Mucosa of rectum (tissue), 2 donors: ENCODE measurements around the gene DUSP8.

Experiments
- H3K27ac ChIP-seq, 2 donors: one replicate each; pipeline ENCODE4 v1.7.0; 2013; ENCODE audit warnings: inconsistent platforms in 2 of 2, low read depth in 2 of 2, low read length in 2 of 2
- H3K27me3 ChIP-seq, 2 donors: one replicate each; pipeline ENCODE4 v1.7.0; 2013; ENCODE audit warnings: low read length in 2 of 2; ENCODE audit not compliant: control insufficient read depth in 2 of 2, insufficient read depth in 2 of 2
- H3K36me3 ChIP-seq, 2 donors: one replicate each; pipeline ENCODE4 v1.7.0; 2013; ENCODE audit warnings: low read length in 2 of 2; ENCODE audit not compliant: control insufficient read depth in 2 of 2, insufficient read depth in 2 of 2
- H3K4me1 ChIP-seq, 2 donors: one replicate each; pipeline ENCODE4 v1.7.0; 2013; ENCODE audit warnings: low read length in 2 of 2, mild to moderate bottlenecking in 1 of 2; ENCODE audit not compliant: control insufficient read depth in 2 of 2, insufficient read depth in 2 of 2
- H3K4me3 ChIP-seq, 2 donors: one replicate each; pipeline ENCODE4 v1.7.0; 2013; ENCODE audit warnings: low read length in 2 of 2
- H3K9ac ChIP-seq, 2 donors: one replicate each; pipeline ENCODE4 v1.7.0; 2013; ENCODE audit warnings: low read length in 2 of 2, low read depth in 1 of 2, mild to moderate bottlenecking in 1 of 2
- H3K9me3 ChIP-seq, 2 donors: one replicate each; pipeline ENCODE4 v1.7.0; 2013; ENCODE audit warnings: low read length in 2 of 2; ENCODE audit not compliant: control insufficient read depth in 2 of 2
- donor health status: healthy.
- donor health status: Normal muscosa, but diverticular disease.

The DUSP8 gene

GRCh38 chr11:1554981-1555712 is 16.9 kb downstream of the DUSP8 start:
- H3K9me3 ChIP-seq, result no peaks in the 10 kb centered on the region
- H3K27me3 ChIP-seq, result peaks cover 0 to 2% of the 10 kb centered on the region in 2 donors
- peaks cover 2 to 4% of the 10 kb centered on the region in 2 donors for H3K36me3 ChIP-seq
- H3K4me1 ChIP-seq, result peaks cover 33 to 41% of the 10 kb centered on the region in 2 donors
- peak overlapping the region in 1 of 2 donors; percentile 33 for H3K9ac ChIP-seq
- no peak overlapping the region for H3K27ac ChIP-seq
- no peak overlapping the region for H3K4me3 ChIP-seq

GRCh38 chr11:1553808-1554594 is 18.1 kb downstream of the DUSP8 start:
- H3K4me1 ChIP-seq, result peaks cover 23 to 30% of the 10 kb centered on the region in 2 donors
- peak overlapping the region in 1 of 2 donors; percentile 16 for H3K4me3 ChIP-seq
- peaks cover 0 to 4% of the 10 kb centered on the region in 2 donors for H3K36me3 ChIP-seq
- peak overlapping the region; percentile 14 to 48 for H3K9ac ChIP-seq
- no peaks in the 10 kb centered on the region for H3K9me3 ChIP-seq
- H3K27ac ChIP-seq, result no peak overlapping the region
- peaks cover 0 to 2% of the 10 kb centered on the region in 2 donors for H3K27me3 ChIP-seq

- no peaks in the 10 kb centered on the region for H3K9me3 ChIP-seq
- H3K4me1 ChIP-seq, result peaks cover 31 to 39% of the 10 kb centered on the region in 2 donors
- H3K4me3 ChIP-seq, result no peak overlapping the region
- H3K27me3 ChIP-seq, result peaks cover 0 to 5% of the 10 kb centered on the region in 2 donors
- H3K9ac ChIP-seq, result no peak overlapping the region
- H3K27ac ChIP-seq, result no peak overlapping the region
- no peaks in the 10 kb centered on the region for H3K36me3 ChIP-seq
Observed at GRCh38 chr11:1549338-1550330, 22.4 kb downstream of the DUSP8 start.

- Histone ChIP-seq H3K27ac (peak overlapping the region; percentile 71 to 78), H3K9me3 (no peaks in the 10 kb centered on the region), H3K4me3 (peak overlapping the region; percentile 20 to 46), H3K27me3 (peaks cover 0 to 5% of the 10 kb centered on the region in 2 donors), H3K9ac (peak overlapping the region in 1 of 2 donors; percentile 83), H3K4me1 (peaks cover 25 to 31% of the 10 kb centered on the region in 2 donors), H3K36me3 (no peaks in the 10 kb centered on the region)
Observed at GRCh38 chr11:1548221-1549070, 23.6 kb downstream of the DUSP8 start.

GRCh38 chr11:1547467-1548098 is 24.5 kb downstream of the DUSP8 start:
- H3K9ac ChIP-seq, result peak overlapping the region; percentile 41 to 83
- no peaks in the 10 kb centered on the region for H3K9me3 ChIP-seq
- H3K4me3 ChIP-seq, result peak overlapping the region in 1 of 2 donors; percentile 63
- peak overlapping the region; percentile 71 to 78 for H3K27ac ChIP-seq
- H3K4me1 ChIP-seq, result peaks cover 25 to 31% of the 10 kb centered on the region in 2 donors
- peaks cover 0 to 5% of the 10 kb centered on the region in 2 donors for H3K27me3 ChIP-seq
- H3K36me3 ChIP-seq, result no peaks in the 10 kb centered on the region

- H3K36me3 ChIP-seq, result no peaks in the 10 kb centered on the region
- H3K4me3 ChIP-seq, result peak overlapping the region; percentile 31 to 63
- peak overlapping the region; percentile 71 to 78 for H3K27ac ChIP-seq
- H3K4me1 ChIP-seq, result peaks cover 25 to 37% of the 10 kb centered on the region in 2 donors
- H3K27me3 ChIP-seq, result peaks cover 0 to 4% of the 10 kb centered on the region in 2 donors
- peak overlapping the region; percentile 24 to 83 for H3K9ac ChIP-seq
- no peaks in the 10 kb centered on the region for H3K9me3 ChIP-seq
Observed at GRCh38 chr11:1546536-1547466, 25.3 kb downstream of the DUSP8 start.

GRCh38 chr11:1546077-1546535 is 26.0 kb downstream of the DUSP8 start:
- H3K9ac ChIP-seq, result peak overlapping the region in 1 of 2 donors; percentile 83
- H3K4me3 ChIP-seq, result peak overlapping the region in 1 of 2 donors; percentile 63
- H3K9me3 ChIP-seq, result no peaks in the 10 kb centered on the region
- H3K36me3 ChIP-seq, result no peaks in the 10 kb centered on the region
- peaks cover 25 to 37% of the 10 kb centered on the region in 2 donors for H3K4me1 ChIP-seq
- peak overlapping the region; percentile 71 to 78 for H3K27ac ChIP-seq
- H3K27me3 ChIP-seq, result peaks cover 0 to 4% of the 10 kb centered on the region in 2 donors

- peaks cover 25 to 37% of the 10 kb centered on the region in 2 donors for H3K4me1 ChIP-seq
- no peaks in the 10 kb centered on the region for H3K9me3 ChIP-seq
- H3K27me3 ChIP-seq, result peaks cover 0 to 4% of the 10 kb centered on the region in 2 donors
- H3K27ac ChIP-seq, result peak overlapping the region; percentile 48 to 78
- H3K9ac ChIP-seq, result no peak overlapping the region
- no peak overlapping the region for H3K4me3 ChIP-seq
- no peaks in the 10 kb centered on the region for H3K36me3 ChIP-seq
Observed at GRCh38 chr11:1545432-1545831, 26.6 kb downstream of the DUSP8 start.
